CD4-positive, CD25-positive, alpha-beta regulatory T cell (primary cell): ENCODE results near the gene ABCD1. TPM values are rescaled to one million over a fixed set of nuclear protein-coding genes. Genes with fewer than 3 reads are reported as not detected.

Source experiments
- ATAC-seq, 2 donors: fragments of 150-1000 bp; cut with Tn5 transposase; one replicate each; pipeline ENCODE4 v1.10.0; 2021; ENCODE audit warnings: low read depth in 2 of 2, moderate number of reproducible peaks in 2 of 2, moderate library complexity in 1 of 2
- DNase-seq, 3 donors: peaks; one replicate each; pipeline versions ENCODE4 v3.0.0 to v3.0.0-alpha.2; 2012 to 2022; ENCODE audit warnings: mixed read lengths in 1 of 3
- H3K27ac ChIP-seq: one replicate; pipeline ENCODE4 v1.7.0; 2013; ENCODE audit warnings: mild to moderate bottlenecking, low read length; ENCODE audit not compliant: insufficient read depth, poor library complexity, severe bottlenecking
- H3K27me3 ChIP-seq: one replicate; pipeline ENCODE4 v1.7.0; 2013; ENCODE audit warnings: low read length; ENCODE audit not compliant: control insufficient read depth, insufficient read depth
- H3K36me3 ChIP-seq: one replicate; pipeline ENCODE4 v1.7.0; 2013; ENCODE audit warnings: mild to moderate bottlenecking, low read length, moderate library complexity; ENCODE audit not compliant: control insufficient read depth, insufficient read depth
- H3K4me1 ChIP-seq: 2 replicates; pipeline ENCODE4 v1.7.0; 2013; ENCODE audit warnings: mild to moderate bottlenecking, low read length; ENCODE audit not compliant: insufficient read depth, control insufficient read depth, poor library complexity, severe bottlenecking
- H3K4me3 ChIP-seq: one replicate; pipeline ENCODE4 v1.7.0; 2013; ENCODE audit warnings: low read depth, mild to moderate bottlenecking, low read length, moderate library complexity
- H3K9me3 ChIP-seq, 2 experiments: 1 replicate in 1 of 2; 2 replicates in 1 of 2; pipeline ENCODE4 v1.7.0; 2013; ENCODE audit warnings: low read length in 2 of 2, mild to moderate bottlenecking in 1 of 2, moderate library complexity in 1 of 2; ENCODE audit not compliant: control insufficient read depth in 2 of 2
- H3K27ac Mint-ChIP-seq, 3 donors: one replicate each; pipeline ENCODE4 v1.8.0; 2020 to 2022; ENCODE audit warnings: mild to moderate bottlenecking in 3 of 3, mixed read lengths in 3 of 3, moderate library complexity in 2 of 3
- H3K27me3 Mint-ChIP-seq: one replicate; pipeline ENCODE4 v1.8.0; 2022; ENCODE audit warnings: mild to moderate bottlenecking, mixed read lengths
- H3K36me3 Mint-ChIP-seq: one replicate; pipeline ENCODE4 v1.8.0; 2020; ENCODE audit warnings: mixed read lengths
- H3K4me1 Mint-ChIP-seq, 4 donors: one replicate each; pipeline ENCODE4 v1.8.0; 2020 to 2022; ENCODE audit warnings: mixed read lengths in 4 of 4, mild to moderate bottlenecking in 1 of 4
- H3K4me3 Mint-ChIP-seq, 4 donors: one replicate each; pipeline ENCODE4 v1.8.0; 2020 to 2022; ENCODE audit warnings: mild to moderate bottlenecking in 4 of 4, mixed read lengths in 4 of 4, moderate library complexity in 3 of 4
- H3K9me3 Mint-ChIP-seq, 7 donors: one replicate each; pipeline ENCODE4 v1.8.0; 2020 to 2022; ENCODE audit warnings: mixed read lengths in 7 of 7, mild to moderate bottlenecking in 3 of 7, moderate library complexity in 2 of 7
- polyA plus RNA-seq, 4 donors: library from polyadenylated mRNA; unstranded; fragments of 300-500 nt; fragmentation: Illumina TruSeq; gene quantifications; one replicate each; pipeline ENCODE4 v1.2.3, GENCODE V29; 2021
- total RNA-seq: library from RNA; stranded (reverse); gene quantifications from one replicate; pipeline ENCODE4 v1.2.3, GENCODE V29; 2022

Gene ABCD1
- total and polyA plus RNA-seq, 5 donors from 2014 or later = 1.1 to 7.5 (median 1.7) TPM

GRCh38 chrX:153687121-153688039, 37.3 kb upstream of the ABCD1 start, which contains the start of gene SLC6A8:
Gene SLC6A8, plus strand, starts transcription at chrX:153687926. Its CDS starts 649 bp downstream, at chrX:153688575.
- Histone ChIP-seq H3K4me3 (no peak within 1 kb of the TSS), H3K9me3 (no peaks in the 10 kb centered on the region), H3K36me3 (no peaks in the 10 kb centered on the region), H3K27ac (no peak within 1 kb of the TSS), H3K27me3 (no peaks in the 10 kb centered on the region), H3K4me1 (peaks cover 4% of the 10 kb centered on the region)
- Mint-ChIP-seq H3K4me3 (peak within 1 kb of the TSS in 3 of 4 donors; percentile 79 to 84 (median 83)), H3K4me1 (peaks cover 0 to 2% (median 0%) of the 10 kb centered on the region in 4 donors), H3K9me3 (peaks cover 0 to 3% (median 0%) of the 10 kb centered on the region in 7 donors), H3K27ac (no peak within 1 kb of the TSS), H3K36me3 (no peaks in the 10 kb centered on the region), H3K27me3 (peaks cover 13% of the 10 kb centered on the region)
- ATAC-seq = peak; percentile 11 to 33
- peak; percentile 5 to 30 (median 29) for DNase-seq

DNA sequence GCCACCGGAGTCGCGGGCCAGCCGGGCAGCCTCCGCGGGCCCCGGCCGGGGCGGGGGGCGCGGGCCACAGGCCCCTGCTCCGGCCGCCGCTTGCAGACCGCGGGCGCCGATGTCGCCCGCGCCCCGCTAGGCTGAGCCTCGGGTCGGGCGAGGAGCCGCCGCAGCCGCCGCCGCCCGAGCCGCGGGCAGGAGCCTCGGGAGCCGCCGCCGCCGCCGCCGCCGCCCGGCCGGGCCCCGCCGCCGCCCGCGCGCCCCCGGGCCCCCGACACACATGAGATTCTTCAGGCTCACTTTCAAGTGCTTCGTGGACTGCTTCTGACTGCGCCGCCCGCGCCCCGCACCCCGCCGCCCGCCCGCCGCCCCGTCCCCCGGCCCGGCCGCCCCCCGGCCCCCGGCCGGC, 36.6 kb upstream of the ABCD1 start:
- Histone ChIP-seq H3K27me3 (no peaks in the 10 kb centered on the region), H3K9me3 (no peaks in the 10 kb centered on the region), H3K4me3 (no peak overlapping the region), H3K27ac (no peak overlapping the region), H3K4me1 (peaks cover 4% of the 10 kb centered on the region), H3K36me3 (no peaks in the 10 kb centered on the region)
- Mint-ChIP-seq H3K4me1 (peaks cover 0 to 2% (median 0%) of the 10 kb centered on the region in 4 donors), H3K36me3 (no peaks in the 10 kb centered on the region), H3K27ac (no peak overlapping the region), H3K27me3 (peaks cover 13% of the 10 kb centered on the region), H3K4me3 (no peak overlapping the region), H3K9me3 (peaks cover 0 to 3% (median 0%) of the 10 kb centered on the region in 7 donors)
- DNase-seq = no peak
- peak in 1 of 2 donors; percentile 29 for ATAC-seq

DNA sequence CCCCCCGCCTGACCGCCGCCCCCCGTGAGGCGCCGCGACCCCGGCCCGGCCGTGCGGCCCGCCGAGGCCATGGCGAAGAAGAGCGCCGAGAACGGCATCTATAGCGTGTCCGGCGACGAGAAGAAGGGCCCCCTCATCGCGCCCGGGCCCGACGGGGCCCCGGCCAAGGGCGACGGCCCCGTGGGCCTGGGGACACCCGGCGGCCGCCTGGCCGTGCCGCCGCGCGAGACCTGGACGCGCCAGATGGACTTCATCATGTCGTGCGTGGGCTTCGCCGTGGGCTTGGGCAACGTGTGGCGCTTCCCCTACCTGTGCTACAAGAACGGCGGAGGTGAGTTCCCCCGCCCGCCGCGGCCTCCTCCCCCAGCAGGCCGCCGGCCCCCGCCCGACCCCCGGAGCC, 36.1 kb upstream of the ABCD1 start:
- H3K4me3 Mint-ChIP-seq = no peak overlapping the region
- Histone ChIP-seq H3K9me3 (no peaks in the 10 kb centered on the region), H3K4me3 (no peak overlapping the region), H3K27ac (no peak overlapping the region), H3K36me3 (no peaks in the 10 kb centered on the region), H3K27me3 (no peaks in the 10 kb centered on the region), H3K4me1 (peaks cover 4% of the 10 kb centered on the region)
- H3K27ac Mint-ChIP-seq = no peak overlapping the region
- no peaks in the 10 kb centered on the region for H3K36me3 Mint-ChIP-seq
- ATAC-seq (no peak), DNase-seq (no peak)
- peaks cover 13% of the 10 kb centered on the region for H3K27me3 Mint-ChIP-seq
- H3K4me1 Mint-ChIP-seq = peaks cover 0 to 2% (median 0%) of the 10 kb centered on the region in 4 donors
- peaks cover 0 to 3% (median 0%) of the 10 kb centered on the region in 7 donors for H3K9me3 Mint-ChIP-seq

GRCh38 chrX:153688911-153689590, 35.6 kb upstream of the ABCD1 start:
- Mint-ChIP-seq H3K4me1 (peaks cover 0 to 2% (median 0%) of the 10 kb centered on the region in 4 donors), H3K27ac (no peak overlapping the region), H3K9me3 (peaks cover 0 to 2% (median 0%) of the 10 kb centered on the region in 7 donors), H3K4me3 (no peak overlapping the region), H3K36me3 (no peaks in the 10 kb centered on the region), H3K27me3 (peaks cover 13% of the 10 kb centered on the region)
- DNase-seq = no peak
- Histone ChIP-seq H3K4me1 (peaks cover 4% of the 10 kb centered on the region), H3K9me3 (no peaks in the 10 kb centered on the region), H3K27me3 (no peaks in the 10 kb centered on the region), H3K4me3 (no peak overlapping the region), H3K27ac (no peak overlapping the region), H3K36me3 (no peaks in the 10 kb centered on the region)
- ATAC-seq = no peak

DNA sequence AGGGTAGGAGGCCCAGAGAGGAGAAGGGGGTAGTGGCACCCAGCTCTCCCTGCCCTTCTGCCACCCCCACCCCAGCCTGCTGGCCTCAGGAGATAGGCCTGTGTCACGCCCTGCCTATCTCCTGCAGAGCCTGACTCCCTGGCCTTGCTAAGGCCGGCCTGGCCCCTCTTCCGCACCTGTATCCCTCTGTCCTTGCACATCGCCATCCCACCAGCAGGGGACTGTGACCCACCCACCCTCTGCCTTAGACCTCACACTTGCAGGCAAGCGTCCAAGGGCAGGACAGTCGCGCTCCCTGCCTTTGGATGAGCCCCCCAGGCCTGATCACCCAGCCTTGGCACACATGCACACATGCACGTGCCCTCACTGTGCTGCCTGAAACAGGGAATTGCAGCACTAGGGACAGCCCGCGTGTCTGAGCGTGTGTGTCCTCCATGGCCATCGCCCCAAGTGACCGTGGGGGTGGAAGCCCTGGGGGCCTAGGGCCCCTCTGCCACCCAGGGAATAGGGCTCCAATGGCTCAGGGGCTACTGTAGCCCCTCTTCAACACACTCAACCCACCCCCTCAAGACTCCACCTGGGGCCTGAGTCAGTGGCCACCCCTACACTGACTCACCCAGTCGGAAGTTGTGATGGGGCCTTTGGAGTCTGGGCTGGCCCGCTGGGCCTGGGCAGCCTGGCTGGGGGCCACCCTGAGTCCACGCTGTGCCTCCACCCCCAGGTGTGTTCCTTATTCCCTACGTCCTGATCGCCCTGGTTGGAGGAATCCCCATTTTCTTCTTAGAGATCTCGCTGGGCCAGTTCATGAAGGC, 34.8 kb upstream of the ABCD1 start:
- no peak overlapping the region for H3K27ac ChIP-seq
- Mint-ChIP-seq H3K4me1 (peaks cover 0 to 2% (median 0%) of the 10 kb centered on the region in 4 donors), H3K36me3 (no peaks in the 10 kb centered on the region), H3K4me3 (peak overlapping the region in 1 of 4 donors; percentile 27), H3K27me3 (peaks cover 13% of the 10 kb centered on the region), H3K27ac (no peak overlapping the region), H3K9me3 (peaks cover 0 to 2% (median 0%) of the 10 kb centered on the region in 7 donors)
- H3K27me3 ChIP-seq = no peaks in the 10 kb centered on the region
- no peak overlapping the region for H3K4me3 ChIP-seq
- ATAC-seq = no peak
- H3K9me3 ChIP-seq = no peaks in the 10 kb centered on the region
- peaks cover 4% of the 10 kb centered on the region for H3K4me1 ChIP-seq
- no peak for DNase-seq
- no peaks in the 10 kb centered on the region for H3K36me3 ChIP-seq

GRCh38 chrX:153690466-153690865, 34.2 kb upstream of the ABCD1 start:
- H3K36me3 Mint-ChIP-seq = no peaks in the 10 kb centered on the region
- H3K27ac Mint-ChIP-seq = no peak overlapping the region
- Histone ChIP-seq H3K9me3 (no peaks in the 10 kb centered on the region), H3K4me1 (peaks cover 4% of the 10 kb centered on the region), H3K27ac (no peak overlapping the region), H3K27me3 (no peaks in the 10 kb centered on the region), H3K4me3 (no peak overlapping the region), H3K36me3 (no peaks in the 10 kb centered on the region)
- peaks cover 13% of the 10 kb centered on the region for H3K27me3 Mint-ChIP-seq
- DNase-seq (no peak), ATAC-seq (no peak)
- H3K4me3 Mint-ChIP-seq = no peak overlapping the region
- H3K9me3 Mint-ChIP-seq = peaks cover 0 to 2% (median 0%) of the 10 kb centered on the region in 7 donors
- peaks cover 0 to 2% (median 0%) of the 10 kb centered on the region in 4 donors for H3K4me1 Mint-ChIP-seq
